Measurements from ENCODE around the gene NMNAT1. TPM values are rescaled to one million over a fixed set of nuclear protein-coding genes. Genes with fewer than 3 reads are reported as not detected.

The NMNAT1 gene
- total RNA-seq, result 9.1 and 15.9 TPM in 2 replicates

DNA sequence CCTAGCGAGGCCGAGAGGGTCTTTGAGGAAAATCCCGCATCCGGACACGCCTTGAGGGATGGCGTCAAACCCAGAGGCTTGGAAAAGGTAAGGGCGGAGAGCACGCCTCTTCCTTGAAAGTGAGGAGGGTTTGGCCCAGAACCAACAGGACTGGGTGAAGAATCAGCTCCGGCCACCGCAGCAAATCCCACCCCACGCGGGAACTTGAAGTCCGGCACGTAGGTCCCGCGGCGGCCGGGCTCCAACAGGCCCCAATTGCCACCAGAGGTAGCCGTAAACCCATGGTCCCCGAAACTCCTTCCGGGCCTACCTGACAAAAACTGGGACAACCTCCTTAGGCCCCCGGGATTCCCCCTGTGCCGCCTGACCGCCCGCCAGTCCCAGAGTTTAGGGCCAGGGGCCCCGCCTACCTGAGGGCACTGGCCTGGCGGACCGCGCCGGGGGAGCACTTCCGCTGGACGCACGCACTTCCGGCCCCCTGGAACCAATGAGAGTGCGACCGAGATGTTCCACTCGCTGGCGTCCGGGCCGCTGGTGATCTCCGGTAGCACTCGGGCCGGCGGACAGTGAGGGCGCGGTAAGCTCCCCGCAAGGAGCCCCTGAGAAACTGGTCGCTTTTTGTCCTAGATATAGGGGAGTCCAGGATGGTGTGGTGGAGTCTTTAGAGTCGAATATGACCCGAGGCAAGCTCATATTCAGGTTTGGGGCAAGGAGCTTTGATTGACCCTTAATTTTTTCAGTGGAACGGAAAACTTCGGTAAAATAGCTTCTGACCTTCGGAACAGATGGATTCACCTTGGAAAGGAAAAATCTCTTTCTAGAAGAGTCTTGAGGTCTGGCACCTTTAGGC lies at the start of gene NMNAT1, which contains the start of gene LZIC:
Gene NMNAT1 (plus strand): TSS at position 537 of the 850 bp plus-strand sequence. CDS start 28,599 bp downstream, outside the sequence.
Gene LZIC (minus strand): TSS at position 453 of the 850 bp plus-strand sequence. CDS start 6,772 bp downstream, outside the sequence.

DNA sequence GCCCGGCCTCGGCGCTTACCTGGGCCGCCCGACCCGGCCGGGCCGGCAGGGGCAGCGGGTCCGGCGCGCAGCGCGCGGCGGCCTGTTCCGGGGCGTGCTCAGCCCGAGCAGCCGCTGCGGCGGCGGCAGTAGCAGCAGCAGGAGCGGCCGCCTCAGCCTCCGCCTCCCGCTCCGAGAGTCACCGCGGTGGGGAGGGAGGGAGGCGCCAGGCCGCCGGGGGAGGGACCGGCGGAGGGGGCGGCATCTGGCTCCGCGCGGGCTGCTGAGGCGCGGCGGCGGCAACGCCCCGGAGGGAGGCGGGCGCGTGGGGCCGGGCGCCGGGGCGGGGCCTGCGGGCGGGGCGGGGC lies 33.2 kb upstream of the NMNAT1 start, which contains the start of gene CTNNBIP1:
Gene CTNNBIP1 (minus strand): TSS at position 194 of the 347 bp plus-strand sequence. CDS start 38,205 bp downstream, outside the sequence.

DNA sequence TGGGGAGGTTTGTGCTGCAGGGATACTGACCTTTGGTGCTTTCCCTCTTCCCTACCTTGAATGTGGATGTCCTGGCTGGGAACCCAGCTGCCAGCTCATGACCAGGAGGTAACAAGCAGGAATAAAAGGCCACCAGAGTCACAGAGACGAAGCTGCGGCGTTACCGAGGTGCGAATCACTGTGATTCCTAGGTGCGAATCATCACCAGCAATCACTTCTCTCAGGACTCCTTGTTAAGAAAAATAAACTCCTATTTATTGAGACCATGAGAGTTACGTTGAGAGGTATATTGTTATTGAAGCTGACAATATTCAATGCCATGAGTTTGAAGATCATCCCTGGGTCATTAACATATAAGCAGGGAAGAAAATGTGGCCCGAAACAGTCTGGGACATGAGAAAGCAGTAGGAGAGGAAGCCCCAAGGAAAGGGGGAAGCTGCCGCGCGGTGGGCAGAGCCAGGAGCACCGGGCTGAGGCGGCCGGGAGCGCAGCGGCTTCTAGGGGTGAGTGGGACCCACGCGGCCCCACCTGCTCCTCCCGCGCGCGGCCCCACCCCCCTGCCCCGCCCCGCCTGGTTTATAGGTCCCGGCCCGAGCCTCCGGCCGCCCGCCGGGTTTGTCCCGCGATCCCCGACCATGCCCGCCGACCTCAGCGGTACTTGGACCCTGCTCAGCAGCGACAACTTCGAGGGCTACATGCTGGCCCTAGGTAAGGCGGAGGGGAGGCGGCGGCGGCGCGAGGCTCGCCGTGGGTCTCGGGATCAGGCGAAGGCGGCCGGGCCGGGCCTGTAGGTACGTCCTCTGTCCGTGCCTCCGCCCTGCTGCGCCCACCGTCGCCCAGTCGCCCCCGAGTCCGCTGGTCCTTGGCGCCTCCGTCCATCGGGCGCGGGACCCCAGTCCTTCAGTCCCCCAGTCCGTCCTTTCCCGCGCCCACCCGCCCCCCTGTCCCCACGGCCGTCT lies 53.6 kb downstream of the NMNAT1 start, which contains the start of gene RBP7:
Gene RBP7 (plus strand): TSS at position 605 of the 959 bp plus-strand sequence. CDS start 31 bp downstream, at position 636.

DNA sequence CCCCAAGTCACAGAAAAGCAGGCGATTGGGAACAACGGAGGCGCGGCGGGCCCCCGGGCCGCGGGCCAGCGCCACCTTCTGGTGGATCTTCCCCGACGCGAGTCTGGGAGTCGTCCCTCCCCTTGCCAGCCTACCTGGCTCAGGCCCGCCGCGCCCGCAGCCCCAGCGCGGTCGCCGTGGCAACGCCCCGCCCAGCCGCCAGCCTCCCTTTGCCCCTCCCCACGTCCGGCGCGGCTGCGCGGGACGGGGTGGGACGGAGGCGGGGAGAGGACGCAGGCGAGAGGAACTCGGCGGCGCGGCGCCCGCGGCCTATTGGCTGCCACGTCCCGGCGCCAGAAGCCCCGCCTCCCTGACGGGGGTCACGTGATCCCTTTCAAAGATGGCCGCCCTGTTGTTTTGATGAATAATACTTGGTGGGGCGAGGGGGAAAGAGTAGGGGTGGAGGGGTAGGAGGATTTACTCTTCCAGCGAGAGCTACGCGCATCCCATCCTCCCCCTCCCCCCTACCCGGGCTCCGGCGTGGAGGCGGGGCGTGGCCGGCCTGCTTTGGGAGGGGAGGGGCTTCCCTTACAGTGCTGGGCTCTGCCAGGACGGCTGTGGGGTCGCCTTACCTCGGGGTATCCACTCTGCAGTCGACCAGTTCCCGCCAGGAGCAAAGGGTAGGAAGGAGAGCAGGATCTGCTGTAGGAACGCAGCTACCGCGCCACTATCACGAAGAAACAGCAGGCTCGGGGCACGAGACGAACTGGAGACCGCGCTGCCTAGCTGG lies 89.5 kb downstream of the NMNAT1 start, which contains the start of gene UBE4B:
Gene UBE4B (plus strand): TSS at position 369 of the 769 bp plus-strand sequence. CDS start 713 bp downstream, outside the sequence.

Other genes starting within 250 kb of the NMNAT1 start
- 62.3 and 132 TPM in 2 replicates for gene CLSTN1, start 119.5 kb upstream of the NMNAT1 start, total RNA-seq
- 68.0 and 89.2 TPM in 2 replicates for gene CTNNBIP1, start 33.2 kb upstream of the NMNAT1 start, total RNA-seq
- 13.8 and 22.6 TPM in 2 replicates for gene LZIC, start 84 bp upstream of the NMNAT1 start, total RNA-seq
- gene RBP7, start 53.8 kb downstream of the NMNAT1 start, total RNA-seq, result 0.31 and 0.81 TPM in 2 replicates
- 18.9 and 28.3 TPM in 2 replicates for gene UBE4B, start 89.5 kb downstream of the NMNAT1 start, total RNA-seq

All from bladder microvascular endothelial cell (primary cell).